Posterior vena cava (tissue), 2 donors: ENCODE measurements around the gene GSTO2. TPM values are rescaled to one million over a fixed set of nuclear protein-coding genes. Genes with fewer than 3 reads are reported as not detected.

Experiments
- DNase-seq: peaks from one replicate; pipeline ENCODE4 v3.0.0-alpha.2; 2020; ENCODE audit warnings: low spot score
- intact Hi-C, 2 donors: fragments of 100-400 bp; cut with DNase I; formaldehyde crosslinking; loops; one replicate each; pipeline versions ENCODE4 v1.14.1 to v1.14.2; 2022 to 2023
- total RNA-seq, 2 donors: library from RNA; stranded (reverse); fragmentation: NEBNext Ultra II Directional; extraction: Animal tissue kit (Norgen Biotek cat#: 25700); gene quantifications; one replicate each; pipeline ENCODE4 v1.2.1, GENCODE V29; 2021
- donor health status: DM: yes; HTN: yes; CAD: no.
- donor health status: DM: yes; HTN: yes; CAD: no.

The GSTO2 gene
- total RNA-seq, 2 donors from 2014 or later = 0.48 to 1.9 TPM

GRCh38 chr10:104301907-104302690 is 33.1 kb downstream of the GSTO2 start:
- intact Hi-C loops = loop anchor here in 1 of 2 donors (5.0 kb wide), 1 partner anchor 35 kb away; the partner anchor contains the start of gene ITPRIP
- no peak for DNase-seq

- intact Hi-C loops = loop anchor here in 1 of 2 donors (5.0 kb wide), 1 partner anchor 34 kb away; the partner anchor contains the start of gene ITPRIP
- no peak for DNase-seq
Measured at GRCh38 chr10:104303594-104304355, 34.8 kb downstream of the GSTO2 start.

GRCh38 chr10:104304356-104304745 is 35.4 kb downstream of the GSTO2 start:
- DNase-seq = no peak
- intact Hi-C loops = loop anchor here in 1 of 2 donors (5.0 kb wide), 1 partner anchor 33 kb away; the partner anchor contains the start of gene ITPRIP

GRCh38 chr10:104304927-104305326 is 35.9 kb downstream of the GSTO2 start:
- no peak for DNase-seq
- intact Hi-C loops = loop anchor here in 1 of 2 donors (5.0 kb wide), 1 partner anchor 32 kb away; the partner anchor contains the start of gene ITPRIP

- intact Hi-C loops = no loop called here
- no peak for DNase-seq
Measured at GRCh38 chr10:104306897-104307296, 37.9 kb downstream of the GSTO2 start.

- intact Hi-C loops = no loop called here
- no peak for DNase-seq
Measured at GRCh38 chr10:104307576-104308438, 38.8 kb downstream of the GSTO2 start.

GRCh38 chr10:104308439-104308903 is 39.5 kb downstream of the GSTO2 start:
- DNase-seq = no peak
- intact Hi-C loops = no loop called here

GRCh38 chr10:104309980-104310978 is 41.3 kb downstream of the GSTO2 start:
- intact Hi-C loops = no loop called here
- DNase-seq = peak; percentile 92

GRCh38 chr10:104311184-104311720 is 42.3 kb downstream of the GSTO2 start:
- intact Hi-C loops = no loop called here
- no peak for DNase-seq

GRCh38 chr10:104314591-104315485 is 45.9 kb downstream of the GSTO2 start:
- DNase-seq = no peak
- intact Hi-C loops = no loop called here

GRCh38 chr10:104315486-104315921 is 46.5 kb downstream of the GSTO2 start:
- DNase-seq = no peak
- intact Hi-C loops = no loop called here

- DNase-seq = no peak
- intact Hi-C loops = no loop called here
Measured at GRCh38 chr10:104316321-104317099, 47.5 kb downstream of the GSTO2 start.

- DNase-seq = no peak
- intact Hi-C loops = no loop called here
Measured at GRCh38 chr10:104317269-104317710, 48.3 kb downstream of the GSTO2 start.

- DNase-seq = no peak
- intact Hi-C loops = no loop called here
Measured at GRCh38 chr10:104317726-104318299, 48.8 kb downstream of the GSTO2 start.

GRCh38 chr10:104318326-104318725 is 49.3 kb downstream of the GSTO2 start:
- intact Hi-C loops = no loop called here
- no peak for DNase-seq
